ENCODE results near the gene GALNT12.

DNA sequence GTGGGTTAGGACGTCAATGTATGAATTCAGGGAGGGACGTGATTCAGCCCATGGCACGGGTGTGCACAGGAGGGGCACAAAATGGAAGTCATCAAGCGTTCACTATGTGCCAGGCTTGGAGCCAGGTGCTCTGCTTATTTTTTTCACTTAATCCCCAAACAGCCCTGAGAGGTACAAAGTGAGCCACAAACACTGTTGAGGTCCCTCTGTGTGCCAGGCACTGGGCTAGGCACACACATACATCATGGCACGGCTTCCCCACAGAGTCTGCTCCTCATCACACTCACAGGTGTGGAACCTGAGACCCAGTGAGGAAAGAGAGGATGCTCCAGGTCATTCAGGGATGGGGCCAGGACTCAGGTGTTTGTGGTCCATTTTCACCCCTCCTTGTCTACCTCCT, 68.1 kb downstream of the GALNT12 start:
- no peak for TF ChIP-seq POLR2A (IDR thresholded peaks at IDR 0.05)
- TF ChIP-seq, protein P1, sequence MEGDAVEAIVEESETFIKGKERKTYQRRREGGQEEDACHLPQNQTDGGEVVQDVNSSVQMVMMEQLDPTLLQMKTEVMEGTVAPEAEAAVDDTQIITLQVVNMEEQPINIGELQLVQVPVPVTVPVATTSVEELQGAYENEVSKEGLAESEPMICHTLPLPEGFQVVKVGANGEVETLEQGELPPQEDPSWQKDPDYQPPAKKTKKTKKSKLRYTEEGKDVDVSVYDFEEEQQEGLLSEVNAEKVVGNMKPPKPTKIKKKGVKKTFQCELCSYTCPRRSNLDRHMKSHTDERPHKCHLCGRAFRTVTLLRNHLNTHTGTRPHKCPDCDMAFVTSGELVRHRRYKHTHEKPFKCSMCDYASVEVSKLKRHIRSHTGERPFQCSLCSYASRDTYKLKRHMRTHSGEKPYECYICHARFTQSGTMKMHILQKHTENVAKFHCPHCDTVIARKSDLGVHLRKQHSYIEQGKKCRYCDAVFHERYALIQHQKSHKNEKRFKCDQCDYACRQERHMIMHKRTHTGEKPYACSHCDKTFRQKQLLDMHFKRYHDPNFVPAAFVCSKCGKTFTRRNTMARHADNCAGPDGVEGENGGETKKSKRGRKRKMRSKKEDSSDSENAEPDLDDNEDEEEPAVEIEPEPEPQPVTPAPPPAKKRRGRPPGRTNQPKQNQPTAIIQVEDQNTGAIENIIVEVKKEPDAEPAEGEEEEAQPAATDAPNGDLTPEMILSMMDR (IDR thresholded peaks at IDR 0.05), result no peak

All from prostate gland (tissue), 2 donors.